A549 (cell line): ENCODE results near the gene ARF1.

ENCODE experiments used
- CEBPB ChIP-seq, 2 experiments: fragments of >200 bp in 1 of 2; sonication (Bioruptor Twin) in 1 of 2; formaldehyde crosslinking in 1 of 2; IDR thresholded peaks; 2 replicates each; pipeline ENCODE4 v1.6.1; 2012 to 2016
- CTCF ChIP-seq: fragments of >200 bp; sonication (Bioruptor Twin); formaldehyde crosslinking; IDR thresholded peaks from 3 replicates; pipeline ENCODE4 v1.5.1; 2016
- JUNB ChIP-seq: fragments of >200 bp; sonication (Bioruptor Twin); formaldehyde crosslinking; IDR thresholded peaks from 2 replicates; pipeline ENCODE4 v1.6.1; 2016
- KDM1A ChIP-seq: fragments of 200-600 bp; sonication (generic); IDR thresholded peaks from 2 replicates; pipeline ENCODE4 v1.6.1; 2016; ENCODE audit warnings: low read depth, mild to moderate bottlenecking
- POLR2A ChIP-seq: IDR thresholded peaks from 2 replicates; pipeline ENCODE4 v1.6.1; 2012; ENCODE audit warnings: mild to moderate bottlenecking, low read length
- POLR2AphosphoS2 ChIP-seq: conservative IDR thresholded peaks from 2 replicates; pipeline ENCODE4 v1.6.1; 2012; ENCODE audit warnings: low read length, improper control_type of control experiment, inconsistent platforms
- TF ChIP-seq, protein P1 (sequence below): fragments of 200-600 bp; sonication (generic); IDR thresholded peaks from 2 replicates; pipeline ENCODE4 v1.6.1; 2016; ENCODE audit warnings: antibody characterized with exemption, mild to moderate bottlenecking, moderate library complexity

DNA sequence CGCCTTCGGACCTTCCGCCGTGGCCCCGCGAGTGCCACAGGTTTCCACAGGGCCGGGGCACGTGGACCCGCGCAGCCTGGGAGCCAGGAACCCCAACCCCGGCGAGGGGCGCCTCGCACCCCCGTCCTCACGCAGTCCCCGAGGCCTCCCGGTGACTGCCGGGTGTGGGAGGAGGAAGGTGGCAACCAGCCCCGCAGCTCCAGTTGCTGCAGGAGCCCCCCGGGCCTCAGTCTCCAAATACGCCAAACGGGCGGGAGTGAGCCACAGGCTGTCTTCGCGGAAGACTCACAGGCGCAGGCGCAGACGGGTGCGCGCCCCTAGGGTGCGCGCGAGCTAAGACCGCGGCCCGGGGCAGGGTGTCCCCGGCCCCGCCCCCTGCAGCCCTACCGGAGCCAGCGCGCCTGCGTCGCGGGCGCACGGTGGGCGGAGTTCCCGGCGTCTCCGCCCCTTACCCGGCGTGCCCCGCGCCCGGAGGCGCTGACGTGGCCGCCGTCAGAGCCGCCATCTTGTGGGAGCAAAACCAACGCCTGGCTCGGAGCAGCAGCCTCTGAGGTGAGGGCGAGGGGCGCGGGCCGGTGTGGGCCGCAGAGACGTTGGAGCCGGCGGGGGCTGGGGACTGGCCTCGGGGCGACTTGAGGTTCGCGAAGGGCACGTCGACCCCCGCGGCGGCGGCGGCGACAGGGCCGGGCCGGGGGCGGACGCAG is at the start of gene ARF1:
- TF ChIP-seq CTCF (no peak), POLR2A (peak; percentile 76), JUNB (no peak), POLR2AphosphoS2 (no peak), KDM1A (0 out of 2 replicates have a peak, but pooled peaks have one; percentile 64), CEBPB (IDR thresholded peaks at IDR 0.05) (no peak)
- TF ChIP-seq, protein P1, sequence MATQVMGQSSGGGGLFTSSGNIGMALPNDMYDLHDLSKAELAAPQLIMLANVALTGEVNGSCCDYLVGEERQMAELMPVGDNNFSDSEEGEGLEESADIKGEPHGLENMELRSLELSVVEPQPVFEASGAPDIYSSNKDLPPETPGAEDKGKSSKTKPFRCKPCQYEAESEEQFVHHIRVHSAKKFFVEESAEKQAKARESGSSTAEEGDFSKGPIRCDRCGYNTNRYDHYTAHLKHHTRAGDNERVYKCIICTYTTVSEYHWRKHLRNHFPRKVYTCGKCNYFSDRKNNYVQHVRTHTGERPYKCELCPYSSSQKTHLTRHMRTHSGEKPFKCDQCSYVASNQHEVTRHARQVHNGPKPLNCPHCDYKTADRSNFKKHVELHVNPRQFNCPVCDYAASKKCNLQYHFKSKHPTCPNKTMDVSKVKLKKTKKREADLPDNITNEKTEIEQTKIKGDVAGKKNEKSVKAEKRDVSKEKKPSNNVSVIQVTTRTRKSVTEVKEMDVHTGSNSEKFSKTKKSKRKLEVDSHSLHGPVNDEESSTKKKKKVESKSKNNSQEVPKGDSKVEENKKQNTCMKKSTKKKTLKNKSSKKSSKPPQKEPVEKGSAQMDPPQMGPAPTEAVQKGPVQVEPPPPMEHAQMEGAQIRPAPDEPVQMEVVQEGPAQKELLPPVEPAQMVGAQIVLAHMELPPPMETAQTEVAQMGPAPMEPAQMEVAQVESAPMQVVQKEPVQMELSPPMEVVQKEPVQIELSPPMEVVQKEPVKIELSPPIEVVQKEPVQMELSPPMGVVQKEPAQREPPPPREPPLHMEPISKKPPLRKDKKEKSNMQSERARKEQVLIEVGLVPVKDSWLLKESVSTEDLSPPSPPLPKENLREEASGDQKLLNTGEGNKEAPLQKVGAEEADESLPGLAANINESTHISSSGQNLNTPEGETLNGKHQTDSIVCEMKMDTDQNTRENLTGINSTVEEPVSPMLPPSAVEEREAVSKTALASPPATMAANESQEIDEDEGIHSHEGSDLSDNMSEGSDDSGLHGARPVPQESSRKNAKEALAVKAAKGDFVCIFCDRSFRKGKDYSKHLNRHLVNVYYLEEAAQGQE, result no peak
